Smooth muscle cell (in vitro differentiated cells): ENCODE measurements around the gene CD7. TPM values are rescaled to one million over a fixed set of nuclear protein-coding genes. Genes with fewer than 3 reads are reported as not detected.

ENCODE experiments used
- DNase-seq: peaks from one replicate; lab custom pipeline; 2025; ENCODE audit not compliant: unreplicated experiment; lab: John Stamatoyannopoulos, UW
- H2AFZ ChIP-seq: fragments of 200-600 bp; sonication (generic); 2 replicates; pipeline ENCODE4 v1.6.0; 2016; ENCODE audit warnings: antibody characterized with exemption, low read depth, mild to moderate bottlenecking
- H3F3A ChIP-seq: fragments of 200-600 bp; sonication (generic); 2 replicates; pipeline ENCODE4 v1.6.0; 2017; ENCODE audit warnings: antibody characterized with exemption, low read depth
- H3K27ac ChIP-seq: fragments of 200-600 bp; sonication (generic); 2 replicates; pipeline ENCODE4 v1.5.1; 2016; ENCODE audit warnings: low read depth, mild to moderate bottlenecking
- H3K27me3 ChIP-seq: fragments of 200-600 bp; sonication (generic); 2 replicates; pipeline ENCODE4 v1.6.1; 2016; ENCODE audit warnings: low read depth, mild to moderate bottlenecking
- H3K36me3 ChIP-seq: fragments of 200-600 bp; sonication (generic); 2 replicates; pipeline ENCODE4 v1.5.1; 2016; ENCODE audit warnings: low read depth
- H3K4me1 ChIP-seq: fragments of 200-600 bp; sonication (generic); 2 replicates; pipeline ENCODE4 v1.5.1; 2016; ENCODE audit warnings: low read depth
- H3K4me2 ChIP-seq: fragments of 200-600 bp; sonication (generic); 2 replicates; pipeline ENCODE4 v1.6.0; 2016; ENCODE audit warnings: mild to moderate bottlenecking
- H3K4me3 ChIP-seq: fragments of 200-600 bp; sonication (generic); 2 replicates; pipeline ENCODE4 v1.5.1; 2016; ENCODE audit warnings: mild to moderate bottlenecking
- H3K79me2 ChIP-seq: fragments of 200-600 bp; sonication (generic); 2 replicates; pipeline ENCODE4 v1.6.0; 2016; ENCODE audit warnings: low read depth, mild to moderate bottlenecking
- H3K9ac ChIP-seq: fragments of 200-600 bp; sonication (generic); 2 replicates; pipeline ENCODE4 v1.6.0; 2016; ENCODE audit warnings: low read depth
- H3K9me3 ChIP-seq: fragments of 200-600 bp; sonication (generic); replicated peaks from 2 replicates; pipeline ENCODE4 v1.5.1; 2016; ENCODE audit warnings: low read depth
- H4K20me1 ChIP-seq: fragments of 200-600 bp; sonication (generic); 2 replicates; pipeline ENCODE4 v1.6.0; 2016; ENCODE audit warnings: low read depth
- WGBS: methylation state at CpG from one replicate; pipeline ENCODE4 v1.1.7; 2016; ENCODE audit warnings: low lambda C conversion rate; 5-methylcytosine and 5-hydroxymethylcytosine counted together
- polyA plus RNA-seq: library from polyadenylated mRNA; unstranded; fragments of >200 nt; fragmentation: Nextera tagmentation; extraction: Ambion mirVana; gene quantifications from 2 replicates; pipeline ENCODE4 v1.2.1, GENCODE V29; 2016
- total RNA-seq: library from RNA; depleted of rRNA; stranded (reverse); fragments of >200 nt; gene quantifications from 2 replicates; pipeline ENCODE4 v1.2.3, GENCODE V29; 2014
- TF ChIP-seq, protein P1 (sequence below): fragments of 200-600 bp; sonication (generic); IDR thresholded peaks from 2 replicates; pipeline ENCODE4 v1.5.1; 2017; ENCODE audit warnings: borderline replicate concordance, mild to moderate bottlenecking, antibody characterized with exemption; ENCODE audit not compliant: insufficient read depth, poor library complexity, severe bottlenecking

CD7 gene
- total and polyA plus RNA-seq, 2 experiments from 2014 or later, result 0.79 TPM; not detected in 1

GRCh38 chr17:82351713-82352488, 34.5 kb upstream of the CD7 start:
- H3K36me3 ChIP-seq, result no peaks in the 10 kb centered on the region
- no peak overlapping the region for H2AFZ ChIP-seq
- TF ChIP-seq, protein P1, sequence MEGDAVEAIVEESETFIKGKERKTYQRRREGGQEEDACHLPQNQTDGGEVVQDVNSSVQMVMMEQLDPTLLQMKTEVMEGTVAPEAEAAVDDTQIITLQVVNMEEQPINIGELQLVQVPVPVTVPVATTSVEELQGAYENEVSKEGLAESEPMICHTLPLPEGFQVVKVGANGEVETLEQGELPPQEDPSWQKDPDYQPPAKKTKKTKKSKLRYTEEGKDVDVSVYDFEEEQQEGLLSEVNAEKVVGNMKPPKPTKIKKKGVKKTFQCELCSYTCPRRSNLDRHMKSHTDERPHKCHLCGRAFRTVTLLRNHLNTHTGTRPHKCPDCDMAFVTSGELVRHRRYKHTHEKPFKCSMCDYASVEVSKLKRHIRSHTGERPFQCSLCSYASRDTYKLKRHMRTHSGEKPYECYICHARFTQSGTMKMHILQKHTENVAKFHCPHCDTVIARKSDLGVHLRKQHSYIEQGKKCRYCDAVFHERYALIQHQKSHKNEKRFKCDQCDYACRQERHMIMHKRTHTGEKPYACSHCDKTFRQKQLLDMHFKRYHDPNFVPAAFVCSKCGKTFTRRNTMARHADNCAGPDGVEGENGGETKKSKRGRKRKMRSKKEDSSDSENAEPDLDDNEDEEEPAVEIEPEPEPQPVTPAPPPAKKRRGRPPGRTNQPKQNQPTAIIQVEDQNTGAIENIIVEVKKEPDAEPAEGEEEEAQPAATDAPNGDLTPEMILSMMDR, result peak; percentile 93
- DNase-seq, result peak; percentile 48
- no peak overlapping the region for H3K27ac ChIP-seq
- 45% methylated on average over 26 of the region's 26 CpGs for WGBS
- H4K20me1 ChIP-seq, result no peaks in the 10 kb centered on the region
- no peaks in the 10 kb centered on the region for H3K9me3 ChIP-seq
- no peaks in the 10 kb centered on the region for H3K4me1 ChIP-seq
- H3F3A ChIP-seq, result no peaks in the 10 kb centered on the region
- no peaks in the 10 kb centered on the region for H3K79me2 ChIP-seq
- no peak overlapping the region for H3K9ac ChIP-seq
- H3K4me3 ChIP-seq, result no peak overlapping the region
- no peaks in the 10 kb centered on the region for H3K27me3 ChIP-seq
- H3K4me2 ChIP-seq, result no peak overlapping the region

- no peaks in the 10 kb centered on the region for H3K36me3 ChIP-seq
- no peak overlapping the region for H3K9ac ChIP-seq
- TF ChIP-seq, protein P1, result no peak
- H3K27me3 ChIP-seq, result no peaks in the 10 kb centered on the region
- DNase-seq, result no peak
- no peaks in the 10 kb centered on the region for H4K20me1 ChIP-seq
- WGBS, result 81% methylated on average over 21 of the region's 21 CpGs
- no peak overlapping the region for H2AFZ ChIP-seq
- H3K27ac ChIP-seq, result no peak overlapping the region
- H3K79me2 ChIP-seq, result no peaks in the 10 kb centered on the region
- no peaks in the 10 kb centered on the region for H3K9me3 ChIP-seq
- H3K4me3 ChIP-seq, result no peak overlapping the region
- no peaks in the 10 kb centered on the region for H3F3A ChIP-seq
- no peak overlapping the region for H3K4me2 ChIP-seq
- H3K4me1 ChIP-seq, result no peaks in the 10 kb centered on the region
These were observed 33.9 kb upstream of the CD7 start for GRCh38 chr17:82351254-82351712.

- 92% methylated on average over 28 of the region's 28 CpGs for WGBS
- H2AFZ ChIP-seq, result no peak overlapping the region
- H3K9me3 ChIP-seq, result no peaks in the 10 kb centered on the region
- H3K79me2 ChIP-seq, result no peaks in the 10 kb centered on the region
- no peak overlapping the region for H3K9ac ChIP-seq
- H3K27me3 ChIP-seq, result no peaks in the 10 kb centered on the region
- no peaks in the 10 kb centered on the region for H4K20me1 ChIP-seq
- no peaks in the 10 kb centered on the region for H3K36me3 ChIP-seq
- H3K27ac ChIP-seq, result no peak overlapping the region
- H3F3A ChIP-seq, result no peaks in the 10 kb centered on the region
- DNase-seq, result no peak
- H3K4me3 ChIP-seq, result no peak overlapping the region
- H3K4me1 ChIP-seq, result no peaks in the 10 kb centered on the region
- TF ChIP-seq, protein P1, result no peak
- H3K4me2 ChIP-seq, result no peak overlapping the region
These were observed 33.0 kb upstream of the CD7 start for GRCh38 chr17:82350182-82351030.
